ENCODE measurements around the gene IFNK.
"Not testable (repeated sequence)": the region's sequence is repeated elsewhere in the genome, so short reads cannot be mapped to it uniquely, and the experiment has no call there.

Gene IFNK

GRCh38 chr9:27524236-27524635 is at the start of gene IFNK:
Gene IFNK (plus strand): TSS chr9:27524290. CDS start chr9:27524337, 47 bp downstream.
- DNase-seq = no peak

GRCh38 chr9:27474305-27474704 is 49.8 kb upstream of the IFNK start:
- DNase-seq = no peak

GRCh38 chr9:27475057-27475595 is 49.0 kb upstream of the IFNK start:
- no peak for DNase-seq

GRCh38 chr9:27476870-27477515 is 47.1 kb upstream of the IFNK start:
- DNase-seq = no peak

GRCh38 chr9:27478322-27478721 is 45.8 kb upstream of the IFNK start:
- no peak for DNase-seq

GRCh38 chr9:27482709-27483108 is 41.4 kb upstream of the IFNK start:
- no peak for DNase-seq

GRCh38 chr9:27483576-27483975 is 40.5 kb upstream of the IFNK start:
- no peak for DNase-seq

- DNase-seq = no peak
Measured at GRCh38 chr9:27485158-27485557, 38.9 kb upstream of the IFNK start.

GRCh38 chr9:27487128-27487640 is 36.9 kb upstream of the IFNK start:
- no peak for DNase-seq

- DNase-seq = no peak
Measured at GRCh38 chr9:27487927-27488326, 36.2 kb upstream of the IFNK start.

- DNase-seq = no peak
Measured at GRCh38 chr9:27489087-27489876, 34.8 kb upstream of the IFNK start.

- no peak for DNase-seq
Measured at GRCh38 chr9:27491154-27491553, 32.9 kb upstream of the IFNK start.

- no peak for DNase-seq
Measured at GRCh38 chr9:27495480-27496134, 28.5 kb upstream of the IFNK start.

GRCh38 chr9:27496135-27496504 is 28.0 kb upstream of the IFNK start:
- DNase-seq = no peak

- no peak for DNase-seq
Measured at GRCh38 chr9:27497883-27498417, 26.1 kb upstream of the IFNK start.

- DNase-seq = no peak
Measured at GRCh38 chr9:27499451-27499850, 24.6 kb upstream of the IFNK start.

- not testable (repeated sequence) for DNase-seq
Measured at GRCh38 chr9:27500902-27501301, 23.2 kb upstream of the IFNK start.

- DNase-seq = no peak
Measured at GRCh38 chr9:27503623-27504022, 20.5 kb upstream of the IFNK start.

GRCh38 chr9:27504259-27504658 is 19.8 kb upstream of the IFNK start:
- no peak for DNase-seq

- no peak for DNase-seq
Measured at GRCh38 chr9:27505744-27506161, 18.3 kb upstream of the IFNK start.

GRCh38 chr9:27506981-27507380 is 17.1 kb upstream of the IFNK start:
- DNase-seq = no peak

GRCh38 chr9:27510780-27511179 is 13.3 kb upstream of the IFNK start:
- no peak for DNase-seq

GRCh38 chr9:27511771-27512170 is 12.3 kb upstream of the IFNK start:
- no peak for DNase-seq
